ENCODE measurements around the gene USP17L26.
A peak's percentile ranks its signal among the peaks of the same experiment; 100 is the strongest.
"Not testable (repeated sequence)": the region's sequence is repeated elsewhere in the genome, so short reads cannot be mapped to it uniquely, and the experiment has no call there.

USP17L26 gene

GRCh38 chr4:9334358-9334757 lies at the start of gene USP17L26:
USP17L26 (plus strand) TSS chr4:9334658; CDS start chr4:9334658, 0 bp downstream.
- not testable (repeated sequence) for DNase-seq

- not testable (repeated sequence) for DNase-seq
Measured at GRCh38 chr4:9324191-9324590, 10.3 kb upstream of the USP17L26 start.

DNA sequence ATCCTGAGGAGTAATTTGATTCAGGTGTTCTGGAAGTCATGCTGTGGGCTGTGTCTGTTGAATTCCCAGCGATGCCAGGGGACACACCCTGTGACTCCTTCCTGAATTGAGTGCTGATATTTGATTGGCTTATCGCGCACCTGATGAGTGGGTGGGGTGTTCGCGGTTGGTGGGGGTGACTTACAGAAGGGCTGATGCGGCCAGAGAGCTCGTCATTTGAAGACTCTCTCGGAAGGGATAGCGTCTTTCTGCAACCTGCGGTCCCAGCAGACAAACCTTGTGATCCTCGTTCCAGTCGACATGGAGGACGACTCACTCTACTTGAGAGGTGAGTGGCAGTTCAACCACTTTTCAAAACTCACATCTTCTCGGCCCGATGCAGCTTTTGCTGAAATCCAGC lies 9.6 kb upstream of the USP17L26 start, which contains the start of gene USP17L24:
Gene USP17L24, plus strand, starts transcription at position 301 of the 400 bp plus-strand sequence. Its CDS starts 0 bp downstream, at position 301.
- DNase-seq: not testable (repeated sequence)

- DNase-seq: not testable (repeated sequence)
Measured at GRCh38 chr4:9329611-9330010, 4.8 kb upstream of the USP17L26 start, which contains the start of gene USP17L25. USP17L25 (plus strand) TSS chr4:9329911; CDS start chr4:9329911, 0 bp downstream.

GRCh38 chr4:9339103-9339502 lies 4.6 kb downstream of the USP17L26 start, which contains the start of gene USP17L5:
USP17L5 (plus strand) TSS chr4:9339403; CDS start chr4:9339403, 0 bp downstream.
- not testable (repeated sequence) for DNase-seq

- not testable (repeated sequence) for DNase-seq
Measured at GRCh38 chr4:9343848-9344247, 9.4 kb downstream of the USP17L26 start, which contains the start of gene USP17L27. USP17L27 (plus strand) TSS chr4:9344148; CDS start chr4:9344148, 0 bp downstream.

DNA sequence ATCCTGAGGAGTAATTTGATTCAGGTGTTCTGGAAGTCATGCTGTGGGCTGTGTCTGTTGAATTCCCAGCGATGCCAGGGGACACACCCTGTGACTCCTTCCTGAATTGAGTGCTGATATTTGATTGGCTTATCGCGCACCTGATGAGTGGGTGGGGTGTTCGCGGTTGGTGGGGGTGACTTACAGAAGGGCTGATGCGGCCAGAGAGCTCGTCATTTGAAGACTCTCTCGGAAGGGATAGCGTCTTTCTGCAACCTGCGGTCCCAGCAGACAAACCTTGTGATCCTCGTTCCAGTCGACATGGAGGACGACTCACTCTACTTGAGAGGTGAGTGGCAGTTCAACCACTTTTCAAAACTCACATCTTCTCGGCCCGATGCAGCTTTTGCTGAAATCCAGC lies 14.1 kb downstream of the USP17L26 start, which contains the start of gene USP17L28:
Gene USP17L28, plus strand, starts transcription at position 301 of the 400 bp plus-strand sequence. Its CDS starts 0 bp downstream, at position 301.
- DNase-seq: not testable (repeated sequence)

DNA sequence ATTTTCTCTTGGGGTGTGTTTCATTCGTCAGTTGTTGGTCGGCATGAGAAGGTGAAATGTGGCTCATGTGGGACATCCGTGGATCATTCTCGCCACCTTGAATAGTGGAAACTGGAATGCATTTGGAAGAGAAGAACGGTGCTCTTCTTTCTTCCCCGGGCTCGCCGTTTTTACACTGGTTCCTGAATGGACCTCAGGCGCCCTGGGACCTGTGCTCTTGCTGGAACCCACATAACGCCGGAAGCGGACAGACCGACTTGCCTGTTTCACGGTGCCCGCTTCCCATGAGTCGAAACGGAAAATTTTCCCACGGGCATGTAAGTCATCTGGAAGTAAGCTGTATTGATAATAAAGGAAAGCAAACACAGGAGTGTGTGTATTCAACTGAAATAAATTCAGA lies 16.4 kb downstream of the USP17L26 start:
- not testable (repeated sequence) for DNase-seq

DNA sequence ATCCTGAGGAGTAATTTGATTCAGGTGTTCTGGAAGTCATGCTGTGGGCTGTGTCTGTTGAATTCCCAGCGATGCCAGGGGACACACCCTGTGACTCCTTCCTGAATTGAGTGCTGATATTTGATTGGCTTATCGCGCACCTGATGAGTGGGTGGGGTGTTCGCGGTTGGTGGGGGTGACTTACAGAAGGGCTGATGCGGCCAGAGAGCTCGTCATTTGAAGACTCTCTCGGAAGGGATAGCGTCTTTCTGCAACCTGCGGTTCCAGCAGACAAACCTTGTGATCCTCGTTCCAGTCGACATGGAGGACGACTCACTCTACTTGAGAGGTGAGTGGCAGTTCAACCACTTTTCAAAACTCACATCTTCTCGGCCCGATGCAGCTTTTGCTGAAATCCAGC lies 18.9 kb downstream of the USP17L26 start, which contains the start of gene USP17L29:
Gene USP17L29, plus strand, starts transcription at position 301 of the 400 bp plus-strand sequence. Its CDS starts 0 bp downstream, at position 301.
- not testable (repeated sequence) for DNase-seq

DNA sequence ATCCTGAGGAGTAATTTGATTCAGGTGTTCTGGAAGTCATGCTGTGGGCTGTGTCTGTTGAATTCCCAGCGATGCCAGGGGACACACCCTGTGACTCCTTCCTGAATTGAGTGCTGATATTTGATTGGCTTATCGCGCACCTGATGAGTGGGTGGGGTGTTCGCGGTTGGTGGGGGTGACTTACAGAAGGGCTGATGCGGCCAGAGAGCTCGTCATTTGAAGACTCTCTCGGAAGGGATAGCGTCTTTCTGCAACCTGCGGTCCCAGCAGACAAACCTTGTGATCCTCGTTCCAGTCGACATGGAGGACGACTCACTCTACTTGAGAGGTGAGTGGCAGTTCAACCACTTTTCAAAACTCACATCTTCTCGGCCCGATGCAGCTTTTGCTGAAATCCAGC lies 28.4 kb downstream of the USP17L26 start, which contains the start of gene USP17L30:
Gene USP17L30, plus strand, starts transcription at position 301 of the 400 bp plus-strand sequence. Its CDS starts 0 bp downstream, at position 301.
- DNase-seq: not testable (repeated sequence)

DNA sequence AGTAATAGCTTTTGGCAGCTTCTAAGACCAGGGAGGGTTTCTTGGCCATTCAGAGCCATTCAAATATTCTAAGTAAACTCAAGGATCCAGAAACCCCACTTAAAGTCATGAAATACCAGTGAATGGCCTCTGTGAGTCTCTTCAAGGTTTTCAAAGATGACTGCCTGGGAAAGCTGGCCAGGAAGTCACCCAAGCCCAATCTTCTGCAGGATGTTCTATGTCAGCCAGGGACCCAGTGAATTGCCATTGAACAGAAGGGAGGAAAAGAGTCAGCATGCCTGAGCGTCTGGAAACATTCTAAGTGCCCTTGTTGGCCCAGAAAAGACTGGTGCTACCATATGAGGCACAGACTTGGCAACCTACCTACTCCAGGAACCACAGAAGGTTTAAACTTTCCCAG lies 45.4 kb downstream of the USP17L26 start:
- DNase-seq: not testable (repeated sequence)

DNA sequence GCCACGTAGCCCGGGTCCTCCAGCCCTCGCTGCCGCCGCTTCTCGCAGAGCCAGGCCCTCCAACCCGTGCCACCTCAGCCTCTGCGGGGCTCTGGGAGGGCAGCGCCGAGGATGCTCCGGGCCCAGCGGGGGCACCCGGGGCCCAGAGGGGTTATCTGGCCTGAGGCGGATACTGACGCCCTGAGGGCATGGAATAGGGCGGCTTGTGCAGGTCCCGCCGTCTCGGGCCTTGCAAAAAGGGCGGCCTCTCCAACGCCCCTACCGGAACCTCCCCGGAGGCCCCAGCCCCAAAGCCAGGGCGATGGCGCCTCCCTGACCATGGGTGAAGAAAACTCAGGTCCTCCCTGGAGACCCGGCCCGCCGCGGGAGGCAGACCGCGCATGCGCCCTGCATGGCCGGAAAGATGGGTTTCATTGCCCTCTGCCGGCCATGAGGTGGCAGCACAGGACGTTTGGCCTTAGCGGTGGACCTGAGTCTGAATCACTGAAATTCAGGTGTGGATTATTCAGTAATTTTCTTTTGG lies 46.6 kb downstream of the USP17L26 start:
- peak in 2 of 6 experiments; percentile 40 to 48 for DNase-seq

DNA sequence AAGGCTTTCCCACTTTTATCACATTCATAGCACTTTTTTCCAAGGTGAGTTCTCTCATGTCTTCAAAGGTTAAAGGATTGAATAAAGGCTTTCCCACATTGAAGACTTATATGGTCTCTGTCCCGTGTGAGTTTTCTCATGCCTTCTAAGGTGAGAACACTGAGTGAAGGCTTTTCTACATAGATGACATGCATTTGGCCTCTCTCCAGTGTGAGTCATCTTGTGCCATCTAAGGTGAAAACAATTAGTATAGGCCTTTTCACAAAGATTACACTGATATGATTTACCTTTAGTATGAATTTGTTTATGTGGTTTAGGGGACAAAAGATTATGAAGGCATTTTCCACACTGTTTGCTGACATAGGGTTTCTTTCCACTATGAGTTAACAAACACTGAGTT lies 49.7 kb downstream of the USP17L26 start:
- no peak for DNase-seq
